Loucy (cell line): Measurements from ENCODE around the gene PTPN3.

Source experiments
- H2AFZ ChIP-seq: fragments of 200-600 bp; sonication (generic); 2 replicates; pipeline ENCODE4 v1.6.0; 2016; ENCODE audit warnings: antibody characterized with exemption, mild to moderate bottlenecking, low read length, moderate library complexity
- H3F3A ChIP-seq: fragments of 200-600 bp; 2 replicates; pipeline ENCODE4 v1.6.0; 2016; ENCODE audit warnings: antibody characterized with exemption, low read depth, mild to moderate bottlenecking
- H3K27me3 ChIP-seq: fragments of 200-600 bp; sonication (generic); 2 replicates; pipeline ENCODE4 v1.6.1; 2014; ENCODE audit warnings: low read length, mild to moderate bottlenecking; ENCODE audit not compliant: insufficient read depth, poor library complexity, severe bottlenecking
- H3K36me3 ChIP-seq: fragments of 200-600 bp; sonication (generic); 2 replicates; pipeline ENCODE4 v1.6.1; 2016; ENCODE audit warnings: low read length; ENCODE audit not compliant: insufficient read depth
- H3K4me1 ChIP-seq: fragments of 200-600 bp; sonication (generic); 2 replicates; pipeline ENCODE4 v1.5.1; 2014; ENCODE audit warnings: low read length, mild to moderate bottlenecking; ENCODE audit not compliant: insufficient read depth, poor library complexity, severe bottlenecking
- H3K4me2 ChIP-seq: fragments of 200-600 bp; sonication (generic); 2 replicates; pipeline ENCODE4 v1.6.0; 2014; ENCODE audit warnings: antibody characterized with exemption, low read length, low read depth, mild to moderate bottlenecking; ENCODE audit not compliant: poor library complexity, severe bottlenecking
- H3K4me3 ChIP-seq: fragments of 200-600 bp; sonication (generic); 2 replicates; pipeline ENCODE4 v1.5.1; 2014; ENCODE audit warnings: low read length, mild to moderate bottlenecking, mixed read lengths; ENCODE audit not compliant: poor library complexity, severe bottlenecking
- H3K79me2 ChIP-seq: fragments of 200-600 bp; sonication (generic); 2 replicates; pipeline ENCODE4 v1.6.1; 2014; ENCODE audit warnings: low read length; ENCODE audit not compliant: insufficient read depth
- H3K9ac ChIP-seq: fragments of 200-600 bp; sonication (generic); 2 replicates; pipeline ENCODE4 v1.6.0; 2014; ENCODE audit warnings: mild to moderate bottlenecking, low read depth, low read length, moderate library complexity; ENCODE audit not compliant: poor library complexity, severe bottlenecking
- H3K9me2 ChIP-seq: fragments of 200-600 bp; sonication (generic); replicated peaks from 2 replicates; pipeline ENCODE4 v1.6.1; 2016; ENCODE audit warnings: low read depth, low read length, mixed read lengths
- H3K9me3 ChIP-seq: fragments of 200-600 bp; sonication (generic); 2 replicates; pipeline ENCODE4 v1.6.1; 2014; ENCODE audit warnings: mild to moderate bottlenecking, antibody characterized with exemption, low read length, low read depth; ENCODE audit not compliant: insufficient read depth
- H4K20me1 ChIP-seq: fragments of 200-600 bp; sonication (generic); 2 replicates; pipeline ENCODE4 v1.6.0; 2014; ENCODE audit warnings: antibody characterized with exemption, low read length, mild to moderate bottlenecking; ENCODE audit not compliant: insufficient read depth, poor library complexity, severe bottlenecking
- CTCF ChIP-seq: fragments of 200-600 bp; sonication (generic); conservative IDR thresholded peaks from 2 replicates; pipeline ENCODE4 v1.5.1; 2014; ENCODE audit warnings: mild to moderate bottlenecking, antibody characterized with exemption, low read length
- EZH2phosphoT487 ChIP-seq: fragments of 200-600 bp; IDR thresholded peaks from 2 replicates; pipeline ENCODE4 v1.6.1; 2018; ENCODE audit warnings: antibody characterized with exemption, mild to moderate bottlenecking, moderate library complexity, borderline replicate concordance

PTPN3 gene

GRCh38 chr9:109496841-109497225 is 1.3 kb downstream of the PTPN3 start:
- Histone ChIP-seq H3K4me2 (no peak overlapping the region), H2AFZ (no peak overlapping the region), H3K9me2 (no peaks in the 10 kb centered on the region), H3K79me2 (no peaks in the 10 kb centered on the region), H3K4me3 (no peak overlapping the region), H3K9ac (no peak overlapping the region), H3K4me1 (no peaks in the 10 kb centered on the region), H4K20me1 (no peaks in the 10 kb centered on the region), H3F3A (no peaks in the 10 kb centered on the region), H3K9me3 (no peaks in the 10 kb centered on the region), H3K27me3 (no peaks in the 10 kb centered on the region), H3K36me3 (no peaks in the 10 kb centered on the region)
- TF ChIP-seq EZH2phosphoT487 (no peak), CTCF (no peak)

GRCh38 chr9:109496218-109496617 is 1.9 kb downstream of the PTPN3 start:
- H3K9ac ChIP-seq, result no peak overlapping the region
- H3K79me2 ChIP-seq, result no peaks in the 10 kb centered on the region
- H3K9me3 ChIP-seq, result no peaks in the 10 kb centered on the region
- H4K20me1 ChIP-seq, result no peaks in the 10 kb centered on the region
- no peaks in the 10 kb centered on the region for H3K4me1 ChIP-seq
- H3K36me3 ChIP-seq, result no peaks in the 10 kb centered on the region
- H3K27me3 ChIP-seq, result no peaks in the 10 kb centered on the region
- H3K4me2 ChIP-seq, result no peak overlapping the region
- no peaks in the 10 kb centered on the region for H3F3A ChIP-seq
- TF ChIP-seq CTCF, result no peak
- no peak for TF ChIP-seq EZH2phosphoT487
- no peak overlapping the region for H3K4me3 ChIP-seq
- no peak overlapping the region for H2AFZ ChIP-seq
- no peaks in the 10 kb centered on the region for H3K9me2 ChIP-seq

GRCh38 chr9:109493648-109494047 is 4.5 kb downstream of the PTPN3 start:
- Histone ChIP-seq H3K27me3 (no peaks in the 10 kb centered on the region), H2AFZ (no peak overlapping the region), H3K9me2 (no peaks in the 10 kb centered on the region), H4K20me1 (no peaks in the 10 kb centered on the region), H3K79me2 (no peaks in the 10 kb centered on the region), H3K4me2 (no peak overlapping the region), H3K9ac (no peak overlapping the region), H3K4me1 (no peaks in the 10 kb centered on the region), H3K9me3 (no peaks in the 10 kb centered on the region), H3K36me3 (no peaks in the 10 kb centered on the region), H3F3A (no peaks in the 10 kb centered on the region), H3K4me3 (no peak overlapping the region)
- TF ChIP-seq EZH2phosphoT487 (no peak), CTCF (no peak)
